Measurements from ENCODE around the gene PABPC1L. TPM values are rescaled to one million over a fixed set of nuclear protein-coding genes. Genes with fewer than 3 reads are reported as not detected.

Gene PABPC1L
- total RNA-seq, 1 experiment from 2014 or later = 102 TPM

- H3K9me3 ChIP-seq (ENCODE audit: control insufficient read depth, insufficient read depth, low read depth, low read length) = no peaks in the 10 kb centered on the region
- peaks cover 6% of the 10 kb centered on the region; the same call in 1 of the 2 replicates for H3K36me3 ChIP-seq (ENCODE audit: control insufficient read depth, insufficient read depth, low read length)
- DNase-seq (ENCODE audit: low read depth, low spot score) (no peak), ATAC-seq (no peak)
- in situ Hi-C loops (cut with HindIII; ENCODE audit: low pct_unique_long_range_greater_than_20kb, low sequenced_read_pairs) = no loop called here
- no peaks in the 10 kb centered on the region for H3K4me1 ChIP-seq (ENCODE audit: control insufficient read depth, insufficient read depth, low read length)
- ChIA-PET POLR2A (no interaction called here), CTCF (no interaction called here)
- intact Hi-C loops (cut with micrococcal nuclease; ENCODE audit: unreplicated experiment) = no loop called here
- no peaks in the 10 kb centered on the region for H3K27me3 ChIP-seq (ENCODE audit: control insufficient read depth, insufficient read depth, low read length)
- no peak overlapping the region for H3K27ac ChIP-seq (ENCODE audit: low read length)
- no peak overlapping the region for H3K4me3 ChIP-seq (ENCODE audit: low read depth in 2 of 2, low read length in 2 of 2)
- no peak for TF ChIP-seq REST (IDR thresholded peaks at IDR 0.05; ENCODE audit: insufficient read depth in 1 of 2, low read depth in 2 of 2, low read length in 1 of 2)
- no peak for TF ChIP-seq SIN3A (IDR thresholded peaks at IDR 0.05; ENCODE audit: borderline replicate concordance, insufficient read depth, low read depth, low read length)
- TF ChIP-seq TCF7L2 (IDR thresholded peaks at IDR 0.05; ENCODE audit: low read depth, low read length) = no peak
- TF ChIP-seq POLR2AphosphoS5 (IDR thresholded peaks at IDR 0.05; ENCODE audit: low read depth, low read length) = no peak
- no peak for TF ChIP-seq CTCF (IDR thresholded peaks at IDR 0.05)
- no TSS peak for BruUV-seq (replicated peaks)
These were observed 5.1 kb downstream of the PABPC1L start for GRCh38 chr20:44914924-44915323.

GRCh38 chr20:44916586-44916985, 6.7 kb downstream of the PABPC1L start:
- ChIA-PET CTCF (no interaction called here), POLR2A (interaction anchor here (0.6 kb wide), 1 partner anchor 42 kb away, joined by 3 read pairs; no protein-coding TSS in a partner anchor)
- no peak for ATAC-seq

More at GRCh38 chr20:44916586-44916985, 6.7 kb downstream of the PABPC1L start:
- no peaks in the 10 kb centered on the region for H3K4me1 ChIP-seq (ENCODE audit: control insufficient read depth, insufficient read depth, low read length)
- peaks cover 6% of the 10 kb centered on the region; the same call in 1 of the 2 replicates for H3K36me3 ChIP-seq (ENCODE audit: control insufficient read depth, insufficient read depth, low read length)
- TF ChIP-seq SIN3A (IDR thresholded peaks at IDR 0.05; ENCODE audit: borderline replicate concordance, insufficient read depth, low read depth, low read length) = no peak
- TF ChIP-seq POLR2AphosphoS5 (IDR thresholded peaks at IDR 0.05; ENCODE audit: low read depth, low read length) = no peak
- no peak for TF ChIP-seq TCF7L2 (IDR thresholded peaks at IDR 0.05; ENCODE audit: low read depth, low read length)
- no peak for TF ChIP-seq CTCF (IDR thresholded peaks at IDR 0.05)
- no peak for TF ChIP-seq REST (IDR thresholded peaks at IDR 0.05; ENCODE audit: insufficient read depth in 1 of 2, low read depth in 2 of 2, low read length in 1 of 2)
- intact Hi-C loops (cut with micrococcal nuclease; ENCODE audit: unreplicated experiment) (no loop called here), in situ Hi-C loops (cut with HindIII; ENCODE audit: low pct_unique_long_range_greater_than_20kb, low sequenced_read_pairs) (no loop called here)
- BruUV-seq (replicated peaks) = no TSS peak
- no peaks in the 10 kb centered on the region for H3K9me3 ChIP-seq (ENCODE audit: control insufficient read depth, insufficient read depth, low read depth, low read length)
- DNase-seq (ENCODE audit: low read depth, low spot score) = no peak
- H3K27me3 ChIP-seq (ENCODE audit: control insufficient read depth, insufficient read depth, low read length) = no peaks in the 10 kb centered on the region
- H3K27ac ChIP-seq (ENCODE audit: low read length) = no peak overlapping the region
- no peak overlapping the region for H3K4me3 ChIP-seq (ENCODE audit: low read depth in 2 of 2, low read length in 2 of 2)

All from Panc1 (cell line).